OCI-LY3 (cell line): ENCODE results near the gene HMCN1.

ENCODE experiments used
- H2AFZ ChIP-seq: fragments of 200-600, 300-600 bp; shearing (Covaris generic); 2 replicates; pipeline ENCODE4 v1.6.0; 2014; ENCODE audit warnings: antibody characterized with exemption, low read depth, low read length
- H3K27ac ChIP-seq: fragments of 200-600, 300-600 bp; sonication (generic); 2 replicates; pipeline ENCODE4 v1.5.1; 2014; ENCODE audit warnings: mild to moderate bottlenecking, low read length, moderate library complexity, mixed read lengths
- H3K27me3 ChIP-seq: fragments of 200-600, 300-600 bp; sonication (generic); 2 replicates; pipeline ENCODE4 v1.6.1; 2014; ENCODE audit warnings: low read depth, low read length, mixed read lengths
- H3K36me3 ChIP-seq: fragments of 200-600, 300-600 bp; sonication (generic); replicated peaks from 2 replicates; pipeline ENCODE3; 2014; ENCODE audit warnings: low read depth, low read length, mixed read lengths
- H3K4me1 ChIP-seq: fragments of 300-600, 200-600 bp; sonication (generic); 2 replicates; pipeline ENCODE4 v1.6.1; 2014; ENCODE audit warnings: low read length, mixed read lengths
- H3K4me2 ChIP-seq: fragments of 200-600, 300-600 bp; sonication (generic); 2 replicates; pipeline ENCODE4 v1.6.1; 2014; ENCODE audit warnings: low read length, mixed read lengths
- H3K4me3 ChIP-seq: fragments of 300-600, 200-600 bp; sonication (generic); 2 replicates; pipeline ENCODE4 v1.5.1; 2014; ENCODE audit warnings: antibody characterized with exemption, mild to moderate bottlenecking, low read length, moderate library complexity
- H3K79me2 ChIP-seq: fragments of 300-600, 200-600 bp; shearing (Covaris generic); 2 replicates; pipeline ENCODE4 v1.6.1; 2014; ENCODE audit warnings: mild to moderate bottlenecking, low read length, mixed read lengths
- H3K9ac ChIP-seq: fragments of 300-600, 200-600 bp; shearing (Covaris generic); 2 replicates; pipeline ENCODE4 v1.6.0; 2014; ENCODE audit warnings: mild to moderate bottlenecking, low read length, moderate library complexity
- H3K9me3 ChIP-seq: fragments of 200-600, 300-600 bp; shearing (Covaris generic); 2 replicates; pipeline ENCODE4 v1.6.1; 2014; ENCODE audit warnings: low read length, mixed read lengths; ENCODE audit not compliant: insufficient read depth
- H4K20me1 ChIP-seq: fragments of 200-600, 300-600 bp; sonication (generic); 2 replicates; pipeline ENCODE4 v1.6.1; 2016; ENCODE audit warnings: low read length, mixed read lengths; ENCODE audit not compliant: insufficient read depth
- CTCF ChIP-seq: fragments of 200-600, 300-600 bp; sonication (generic); IDR thresholded peaks from 2 replicates; pipeline ENCODE4 v1.5.1; 2014; ENCODE audit warnings: antibody characterized with exemption, low read length, low read depth
- EZH2phosphoT487 ChIP-seq: fragments of 200-600 bp; shearing (Covaris generic); IDR thresholded peaks from 2 replicates; pipeline ENCODE4 v1.6.1; 2018; ENCODE audit warnings: antibody characterized with exemption, mixed run types, low read depth

Gene HMCN1

DNA sequence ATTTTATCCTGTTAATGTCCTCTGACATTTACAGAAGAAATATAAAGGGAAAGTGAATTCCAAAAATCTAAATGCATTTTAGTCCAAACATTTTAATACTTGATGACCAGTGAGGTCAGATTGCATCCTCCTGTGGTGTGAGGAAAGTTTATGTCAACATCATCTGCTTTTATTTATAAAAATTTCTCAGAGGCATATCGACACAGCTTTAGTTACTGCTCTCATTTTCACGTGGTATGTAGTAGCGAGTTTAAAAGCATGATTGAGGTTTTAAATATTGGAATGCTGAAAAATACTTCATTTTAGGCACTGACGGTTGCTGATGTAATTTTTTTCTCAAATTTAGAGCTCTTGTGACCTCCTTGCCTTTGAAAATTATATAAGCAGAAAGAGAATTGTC is 234.8 kb downstream of the HMCN1 start:
- peaks cover 3% of the 10 kb centered on the region; the same call in 1 of the 2 replicates for H3K4me1 ChIP-seq
- H2AFZ ChIP-seq, result no peak overlapping the region
- H3K27ac ChIP-seq, result no peak overlapping the region
- H3K9ac ChIP-seq, result no peak overlapping the region
- peaks cover 38% of the 10 kb centered on the region for H3K27me3 ChIP-seq
- H3K9me3 ChIP-seq, result no peaks in the 10 kb centered on the region
- TF ChIP-seq CTCF (no peak), EZH2phosphoT487 (no peak)
- H3K4me2 ChIP-seq, result no peak overlapping the region
- H3K4me3 ChIP-seq, result no peak overlapping the region
- no peaks in the 10 kb centered on the region for H3K79me2 ChIP-seq
- H3K36me3 ChIP-seq, result no peaks in the 10 kb centered on the region
- H4K20me1 ChIP-seq, result no peaks in the 10 kb centered on the region

DNA sequence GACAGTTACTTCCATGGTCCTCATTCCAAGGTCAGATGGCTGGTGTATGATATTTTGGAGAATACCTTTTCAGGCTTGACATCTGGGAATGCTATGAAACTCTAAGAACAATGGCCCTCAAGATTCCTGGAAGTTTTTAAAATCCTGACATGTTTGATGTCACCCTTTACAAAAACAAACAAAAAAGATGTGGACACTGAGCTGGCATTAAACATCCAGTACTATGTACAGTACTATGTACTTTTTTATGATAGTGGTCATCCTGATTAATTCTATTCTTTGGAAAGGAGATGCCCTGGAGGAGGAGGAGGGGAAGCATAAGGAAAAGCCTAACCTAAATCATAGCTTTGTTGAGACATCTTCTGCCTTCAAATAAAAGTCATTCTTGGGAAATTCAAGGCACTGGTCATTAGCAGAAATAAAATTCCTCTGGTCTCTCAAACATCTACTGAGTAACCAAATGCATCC is 235.4 kb downstream of the HMCN1 start:
- Histone ChIP-seq H3K4me1 (peaks cover 3% of the 10 kb centered on the region; the same call in 1 of the 2 replicates), H3K79me2 (no peaks in the 10 kb centered on the region), H3K27me3 (peaks cover 38% of the 10 kb centered on the region), H2AFZ (no peak overlapping the region), H3K9ac (no peak overlapping the region), H3K36me3 (no peaks in the 10 kb centered on the region), H3K4me2 (no peak overlapping the region), H3K27ac (no peak overlapping the region), H4K20me1 (no peaks in the 10 kb centered on the region), H3K4me3 (no peak overlapping the region), H3K9me3 (no peaks in the 10 kb centered on the region)
- TF ChIP-seq CTCF, result no peak
- TF ChIP-seq EZH2phosphoT487, result no peak

DNA sequence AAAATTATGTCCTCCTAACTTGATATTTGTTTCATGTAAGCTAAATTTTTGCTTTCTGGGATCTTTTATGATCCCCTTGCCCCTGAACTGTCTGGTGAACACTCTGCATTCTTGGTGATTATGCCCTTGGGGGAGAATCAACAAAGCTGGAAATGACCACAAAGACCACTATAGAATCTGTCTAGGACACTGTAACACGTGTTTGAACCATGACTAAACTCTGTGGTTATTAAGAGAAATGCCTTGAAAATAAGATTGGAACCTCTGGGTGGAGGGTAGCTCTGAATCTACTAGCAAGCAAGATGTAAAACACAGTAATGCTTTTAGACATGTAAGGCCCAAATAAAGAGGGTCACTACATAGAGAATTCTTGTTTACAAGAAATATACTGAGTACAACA is 237.5 kb downstream of the HMCN1 start:
- Histone ChIP-seq H3K4me3 (no peak overlapping the region), H3K27ac (no peak overlapping the region), H3K4me1 (peaks cover 6% of the 10 kb centered on the region; the same call in 1 of the 2 replicates), H3K9ac (no peak overlapping the region), H3K9me3 (no peaks in the 10 kb centered on the region), H2AFZ (no peak overlapping the region), H3K79me2 (no peaks in the 10 kb centered on the region), H3K27me3 (peaks cover 31% of the 10 kb centered on the region), H3K36me3 (no peaks in the 10 kb centered on the region), H3K4me2 (no peak overlapping the region), H4K20me1 (no peaks in the 10 kb centered on the region)
- TF ChIP-seq CTCF, result no peak
- no peak for TF ChIP-seq EZH2phosphoT487

GRCh38 chr1:185972096-185972850 is 238.1 kb downstream of the HMCN1 start:
- Histone ChIP-seq H3K27me3 (peaks cover 31% of the 10 kb centered on the region), H3K36me3 (no peaks in the 10 kb centered on the region), H3K79me2 (no peaks in the 10 kb centered on the region), H4K20me1 (no peaks in the 10 kb centered on the region), H3K4me3 (no peak overlapping the region), H3K4me1 (peaks cover 6% of the 10 kb centered on the region; the same call in 1 of the 2 replicates), H3K9ac (no peak overlapping the region), H2AFZ (no peak overlapping the region), H3K9me3 (no peaks in the 10 kb centered on the region), H3K27ac (no peak overlapping the region), H3K4me2 (no peak overlapping the region)
- no peak for TF ChIP-seq EZH2phosphoT487
- no peak for TF ChIP-seq CTCF
